HEK293 (cell line): Measurements from ENCODE around the gene WDR70.
A peak's percentile ranks its signal among the peaks of the same experiment; 100 is the strongest.
"Not testable (repeated sequence)": the region's sequence is repeated elsewhere in the genome, so short reads cannot be mapped to it uniquely, and the experiment has no call there.

Experiments used
- CTCF ChIA-PET: fragments of 350-600 bp; formaldehyde crosslinking; extraction: SDS; loops from one replicate; lab custom pipeline; 2021; ENCODE audit warnings: antibody characterized with exemption; lab: Yijun Ruan, JAX
- POLR2A ChIA-PET: fragments of 300-600 bp; formaldehyde crosslinking; extraction: SDS; loops from one replicate; lab custom pipeline; 2020; ENCODE audit warnings: antibody characterized with exemption, inconsistent platforms; lab: Yijun Ruan, JAX
- H3K27ac ChIP-seq: fragments of 200-500 bp; sonication (Bioruptor generic); 2 replicates; pipeline ENCODE4 v1.5.1; 2014; ENCODE audit warnings: low read depth, low read length, control low read depth, inconsistent platforms; ENCODE audit errors: extremely low read depth
- H3K36me3 ChIP-seq, 2 experiments: fragments of 200-500 bp in 1 of 2; sonication (Bioruptor generic) in 1 of 2; 1 replicate in 1 of 2; 2 replicates in 1 of 2; pipeline ENCODE4 v1.5.1; 2014 to 2017; ENCODE audit warnings: inconsistent platforms in 2 of 2, low read length in 2 of 2; ENCODE audit not compliant: control insufficient read depth in 2 of 2, insufficient read depth in 1 of 2
- H3K4me1 ChIP-seq: fragments of 200-500 bp; sonication (Bioruptor generic); 2 replicates; pipeline ENCODE4 v1.5.1; 2014; ENCODE audit warnings: mild to moderate bottlenecking, low read length, inconsistent platforms; ENCODE audit not compliant: control insufficient read depth, insufficient read depth
- H3K4me3 ChIP-seq: 2 replicates; pipeline ENCODE4 v1.5.1; 2011; ENCODE audit warnings: low read depth, mild to moderate bottlenecking, control low read depth, low read length, moderate library complexity
- H3K9me3 ChIP-seq: fragments of 200-500 bp; sonication (Bioruptor generic); 2 replicates; pipeline ENCODE4 v1.5.1; 2014; ENCODE audit warnings: low read depth, low read length, inconsistent platforms; ENCODE audit not compliant: control insufficient read depth, insufficient read depth
- ATF2 ChIP-seq: fragments of 450-650 bp; formaldehyde crosslinking; IDR thresholded peaks from 2 replicates; pipeline ENCODE4 v1.5.1; 2016; ENCODE audit warnings: missing biosample characterization, missing genetic modification characterization, low read depth
- IKZF3 ChIP-seq: fragments of 450-650 bp; IDR thresholded peaks from 2 replicates; pipeline ENCODE4 v1.5.0; 2018; ENCODE audit warnings: missing biosample characterization, mild to moderate bottlenecking, missing genetic modification characterization, moderate library complexity
- PRDM1 ChIP-seq: fragments of 450-650 bp; formaldehyde crosslinking; IDR thresholded peaks from 2 replicates; pipeline ENCODE4; 2016; ENCODE audit warnings: missing biosample characterization, missing genetic modification characterization
- ZBTB8A ChIP-seq: fragments of 450-650 bp; formaldehyde crosslinking; IDR thresholded peaks from 2 replicates; pipeline ENCODE4 v1.5.1; 2016; ENCODE audit warnings: missing biosample characterization, missing genetic modification characterization
- ZEB2 ChIP-seq: fragments of 450-650 bp; formaldehyde crosslinking; IDR thresholded peaks from 2 replicates; pipeline ENCODE4 v1.5.1; 2016; ENCODE audit warnings: missing biosample characterization, missing genetic modification characterization
- ZNF121 ChIP-seq: fragments of 450-650 bp; formaldehyde crosslinking; IDR thresholded peaks from 2 replicates; pipeline ENCODE4 v1.5.1; 2016; ENCODE audit warnings: missing biosample characterization, missing genetic modification characterization
- ZNF350 ChIP-seq: fragments of 450-650 bp; formaldehyde crosslinking; IDR thresholded peaks from 2 replicates; pipeline ENCODE4 v1.5.0; 2017; ENCODE audit warnings: missing biosample characterization, mild to moderate bottlenecking, missing genetic modification characterization
- ZNF366 ChIP-seq: fragments of 450-650 bp; formaldehyde crosslinking; conservative IDR thresholded peaks from 2 replicates; pipeline ENCODE4 v1.5.1; 2016; ENCODE audit warnings: missing biosample characterization, missing genetic modification characterization
- ZNF48 ChIP-seq: fragments of 450-650 bp; formaldehyde crosslinking; IDR thresholded peaks from 2 replicates; pipeline ENCODE4 v1.5.1; 2016; ENCODE audit warnings: missing biosample characterization, missing genetic modification characterization
- ZNF510 ChIP-seq: fragments of 450-650 bp; formaldehyde crosslinking; IDR thresholded peaks from 2 replicates; pipeline ENCODE4 v1.5.1; 2018; ENCODE audit warnings: mild to moderate bottlenecking, missing genetic modification characterization, missing biosample characterization; ENCODE audit not compliant: insufficient replicate concordance
- ZNF521 ChIP-seq: fragments of 450-650 bp; formaldehyde crosslinking; IDR thresholded peaks from 2 replicates; pipeline ENCODE4 v1.5.1; 2017; ENCODE audit warnings: missing biosample characterization, mild to moderate bottlenecking, missing genetic modification characterization
- ZNF585B ChIP-seq: fragments of 450-650 bp; formaldehyde crosslinking; IDR thresholded peaks from 2 replicates; pipeline ENCODE4 v1.5.1; 2016; ENCODE audit warnings: missing biosample characterization, missing genetic modification characterization
- ZNF596 ChIP-seq: fragments of 450-650 bp; IDR thresholded peaks from 2 replicates; pipeline ENCODE4 v1.5.0; 2018; ENCODE audit warnings: missing biosample characterization, mild to moderate bottlenecking, missing genetic modification characterization, moderate library complexity
- ZNF704 ChIP-seq: fragments of 450-650 bp; formaldehyde crosslinking; IDR thresholded peaks from 2 replicates; pipeline ENCODE4 v1.5.1; 2016; ENCODE audit warnings: missing biosample characterization, missing genetic modification characterization
- ZNF768 ChIP-seq: fragments of 450-650 bp; formaldehyde crosslinking; IDR thresholded peaks from 2 replicates; pipeline ENCODE4 v1.5.1; 2018; ENCODE audit warnings: missing biosample characterization, mild to moderate bottlenecking, missing genetic modification characterization
- ZSCAN30 ChIP-seq: fragments of 450-650 bp; IDR thresholded peaks from 2 replicates; pipeline ENCODE4 v1.5.1; 2018; ENCODE audit warnings: missing biosample characterization, mild to moderate bottlenecking, missing genetic modification characterization, moderate library complexity
- ZSCAN4 ChIP-seq: fragments of 450-650 bp; formaldehyde crosslinking; IDR thresholded peaks from 2 replicates; pipeline ENCODE4 v1.5.1; 2017; ENCODE audit warnings: missing biosample characterization, missing genetic modification characterization

WDR70 gene

GRCh38 chr5:37477426-37477825 is 98.3 kb downstream of the WDR70 start (continued):
- TF ChIP-seq ZSCAN4, result no peak
- no peak for TF ChIP-seq ZNF768 (tag by site-specific recombination)
- no peak for TF ChIP-seq ZBTB8A (tag by site-specific recombination)
- TF ChIP-seq ZNF596, result no peak
- TF ChIP-seq ZNF121 (tag by site-specific recombination), result no peak
- TF ChIP-seq ZNF48 (tag by site-specific recombination), result no peak
- no peak for TF ChIP-seq ZNF704
- TF ChIP-seq ZSCAN30 (tag by site-specific recombination), result no peak
- no peak for TF ChIP-seq ATF2 (tag by site-specific recombination)
- TF ChIP-seq ZNF510 (tag by site-specific recombination), result no peak

- Histone ChIP-seq H3K4me3 (no peak overlapping the region), H3K9me3 (no peaks in the 10 kb centered on the region), H3K4me1 (no peaks in the 10 kb centered on the region), H3K36me3 (peaks cover 16 to 24% of the 10 kb centered on the region in 2 experiments; a peak in 2 of 3 replicates), H3K27ac (no peak overlapping the region)
- CTCF ChIA-PET, result no interaction called here
- TF ChIP-seq PRDM1 (tag by site-specific recombination), result no peak
- no peak for TF ChIP-seq ZNF366 (tag by site-specific recombination)
- no peak for TF ChIP-seq IKZF3 (tag by site-specific recombination)
- TF ChIP-seq ZNF350 (tag by site-specific recombination), result no peak
- no peak for TF ChIP-seq ZEB2 (tag by site-specific recombination)
- TF ChIP-seq ZNF521 (tag by site-specific recombination), result no peak
- POLR2A ChIA-PET, result no interaction called here
These were observed 99.2 kb downstream of the WDR70 start for GRCh38 chr5:37478121-37478894.

GRCh38 chr5:37481395-37481794 is 102.3 kb downstream of the WDR70 start:
- POLR2A ChIA-PET, H3K9me3 ChIP-seq, CTCF ChIA-PET, H3K27ac ChIP-seq, H3K4me3 ChIP-seq, H3K4me1 ChIP-seq: not testable (repeated sequence)
- TF ChIP-seq ZNF585B (tag by site-specific recombination), result peak; percentile 82
- peaks cover 11 to 24% of the 10 kb centered on the region in 2 experiments; a peak in 2 of 3 replicates for H3K36me3 ChIP-seq
